Upper lobe of left lung (tissue), 6 donors: ENCODE data around the gene EHD2. TPM values are rescaled to one million over a fixed set of nuclear protein-coding genes. Genes with fewer than 3 reads are reported as not detected.

Experiments
- ATAC-seq, 2 donors: fragments of 200-7000 bp; cut with Tn5 transposase; one replicate each; pipeline ENCODE4 v1.9.1; 2022; ENCODE audit warnings: mild to moderate bottlenecking in 2 of 2, moderate library complexity in 2 of 2; ENCODE audit not compliant: low FRiP score in 2 of 2
- DNase-seq, 2 donors: peaks; one replicate each; pipeline ENCODE4 v3.0.0-alpha.2; 2019 to 2020
- H3K27ac ChIP-seq, 4 donors: fragments of 200-600 bp; sonication (generic); one replicate each; pipeline ENCODE4 v1.5.1; 2016 to 2019
- H3K27me3 ChIP-seq, 4 donors: fragments of 200-600 bp; sonication (generic); one replicate each; pipeline ENCODE4 v1.5.1; 2017 to 2019
- H3K36me3 ChIP-seq, 4 donors: fragments of 200-600 bp; sonication (generic); one replicate each; pipeline ENCODE4 v1.5.1; 2016 to 2019
- H3K4me1 ChIP-seq, 4 donors: fragments of 200-600 bp; sonication (generic); one replicate each; pipeline ENCODE4 v1.5.1; 2018 to 2019
- H3K4me3 ChIP-seq, 4 donors: fragments of 200-600 bp; sonication (generic); one replicate each; pipeline ENCODE4 v1.5.1; 2017 to 2019; ENCODE audit warnings: mild to moderate bottlenecking in 2 of 4, moderate library complexity in 1 of 4
- H3K9me3 ChIP-seq, 4 donors: fragments of 200-600 bp; sonication (generic); one replicate each; pipeline ENCODE4 v1.5.1; 2018 to 2019
- EP300 ChIP-seq, 4 donors: sonication (generic); formaldehyde crosslinking; IDR thresholded peaks; one replicate each; pipeline ENCODE4 v1.5.1; 2017; ENCODE audit warnings: antibody characterized with exemption in 4 of 4, control low read depth in 2 of 4
- POLR2A ChIP-seq, 4 donors: fragments of 450-650 bp; IDR thresholded peaks; one replicate each; pipeline ENCODE4 v1.5.1; 2016 to 2017; ENCODE audit warnings: antibody characterized with exemption in 4 of 4, mild to moderate bottlenecking in 2 of 4
- POLR2AphosphoS5 ChIP-seq, 2 donors: sonication (generic); formaldehyde crosslinking; IDR thresholded peaks; one replicate each; pipeline ENCODE4 v1.5.1; 2017; ENCODE audit warnings: antibody characterized with exemption in 2 of 2
- WGBS, 2 donors: methylation state at CpG; one replicate each; pipeline ENCODE4 v1.1.5; 2017 to 2018; 5-methylcytosine and 5-hydroxymethylcytosine counted together
- total RNA-seq, 6 donors: library from RNA; depleted of rRNA in 4 of 6; stranded (reverse); fragments of >200 nt in 4 of 6; gene quantifications; one replicate each; pipeline versions ENCODE4 v1.1.0 to v1.2.1, GENCODE V29; 2016 to 2021
- TF ChIP-seq, protein P1 (sequence below), 6 experiments: fragments of 450-650 bp in 4 of 6; fragments of 200-600 bp in 2 of 6; sonication (generic) in 2 of 6; IDR thresholded peaks; one replicate each; pipeline ENCODE4 v1.5.1; 2016 to 2019; ENCODE audit warnings: antibody characterized with exemption in 6 of 6
- donor health status: DM: no; HTN: no; CAD: no; lungs with moderate emphysema.
- donor health status: DM: no; HTN: yes; CAD: no; lungs with severe emphysema.

The EHD2 gene
- total RNA-seq, 6 donors from 2014 or later = 80.7 to 426 (median 181) TPM

DNA sequence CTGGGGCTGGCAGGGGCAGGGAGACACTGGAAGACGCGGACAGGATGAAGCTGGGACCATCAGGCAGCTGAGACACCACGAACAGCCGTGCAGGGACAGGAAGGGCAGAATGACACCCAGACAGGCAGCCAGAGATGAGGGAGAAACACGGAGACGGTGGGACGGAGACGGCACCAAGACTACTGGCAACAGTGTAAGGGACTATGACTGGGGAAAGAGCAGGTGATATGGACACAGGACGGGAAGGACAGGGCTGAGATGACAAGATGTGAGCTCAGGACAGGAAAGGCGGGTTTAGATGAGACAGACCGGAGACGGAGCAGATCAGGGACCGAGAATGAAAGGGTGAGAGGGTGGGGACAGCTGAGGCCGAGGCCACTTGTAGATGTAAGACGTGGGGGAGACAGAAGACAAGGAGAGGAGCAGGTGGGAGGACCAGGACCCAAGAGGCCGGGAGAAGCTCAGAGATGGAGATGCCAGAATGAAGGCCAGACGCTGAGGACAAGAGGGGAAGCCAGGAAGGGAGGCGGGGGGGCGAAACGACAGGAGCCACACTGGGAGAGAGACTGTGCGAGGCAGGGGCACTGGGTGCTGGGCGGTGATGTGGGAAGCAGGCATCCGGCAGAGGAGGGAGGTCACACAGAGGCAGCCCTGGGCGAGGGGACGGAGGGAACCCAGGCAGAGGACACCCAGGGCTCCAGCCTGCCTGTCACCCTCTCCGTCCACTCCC lies 17.5 kb upstream of the EHD2 start:
- no peaks in the 10 kb centered on the region for H3K9me3 ChIP-seq
- no peak overlapping the region for H3K4me3 ChIP-seq
- H3K27ac ChIP-seq = no peak overlapping the region
- no peak for ATAC-seq
- DNase-seq = peak in 1 of 2 donors; percentile 65
- WGBS, 2 donors = 91 to 94% methylated on average over 26 of the region's 26 CpGs
- no peaks in the 10 kb centered on the region for H3K27me3 ChIP-seq
- peaks cover 0 to 6% (median 0%) of the 10 kb centered on the region in 4 donors for H3K4me1 ChIP-seq
- TF ChIP-seq POLR2AphosphoS5 (IDR thresholded peaks at IDR 0.05) (no peak), POLR2A (IDR thresholded peaks at IDR 0.05) (no peak), EP300 (IDR thresholded peaks at IDR 0.05) (no peak)
- TF ChIP-seq, protein P1, sequence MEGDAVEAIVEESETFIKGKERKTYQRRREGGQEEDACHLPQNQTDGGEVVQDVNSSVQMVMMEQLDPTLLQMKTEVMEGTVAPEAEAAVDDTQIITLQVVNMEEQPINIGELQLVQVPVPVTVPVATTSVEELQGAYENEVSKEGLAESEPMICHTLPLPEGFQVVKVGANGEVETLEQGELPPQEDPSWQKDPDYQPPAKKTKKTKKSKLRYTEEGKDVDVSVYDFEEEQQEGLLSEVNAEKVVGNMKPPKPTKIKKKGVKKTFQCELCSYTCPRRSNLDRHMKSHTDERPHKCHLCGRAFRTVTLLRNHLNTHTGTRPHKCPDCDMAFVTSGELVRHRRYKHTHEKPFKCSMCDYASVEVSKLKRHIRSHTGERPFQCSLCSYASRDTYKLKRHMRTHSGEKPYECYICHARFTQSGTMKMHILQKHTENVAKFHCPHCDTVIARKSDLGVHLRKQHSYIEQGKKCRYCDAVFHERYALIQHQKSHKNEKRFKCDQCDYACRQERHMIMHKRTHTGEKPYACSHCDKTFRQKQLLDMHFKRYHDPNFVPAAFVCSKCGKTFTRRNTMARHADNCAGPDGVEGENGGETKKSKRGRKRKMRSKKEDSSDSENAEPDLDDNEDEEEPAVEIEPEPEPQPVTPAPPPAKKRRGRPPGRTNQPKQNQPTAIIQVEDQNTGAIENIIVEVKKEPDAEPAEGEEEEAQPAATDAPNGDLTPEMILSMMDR (IDR thresholded peaks at IDR 0.05) = no peak
- H3K36me3 ChIP-seq = peaks cover 6 to 69% (median 42%) of the 10 kb centered on the region in 4 donors

DNA sequence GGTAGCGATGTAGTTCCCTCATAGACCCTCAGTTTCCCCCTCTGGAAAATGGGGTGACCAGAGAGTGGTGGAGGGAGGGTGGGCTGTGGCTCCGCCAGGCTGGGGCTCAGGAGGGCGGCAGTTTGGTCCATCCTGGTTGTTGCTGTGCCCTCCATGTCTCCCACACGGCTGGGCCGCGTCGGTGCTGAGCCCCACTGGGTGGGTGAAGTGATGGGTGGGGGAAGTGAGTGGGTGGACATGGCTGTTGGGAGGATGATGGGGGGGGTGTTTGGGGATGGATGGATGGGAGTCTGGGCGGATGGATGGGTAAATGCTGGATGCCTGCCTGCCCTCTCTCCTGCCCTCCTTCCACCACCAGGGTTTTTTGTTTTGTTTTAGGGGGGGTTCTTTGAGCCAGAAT lies 16.6 kb upstream of the EHD2 start:
- no peak for ATAC-seq
- Histone ChIP-seq H3K9me3 (no peaks in the 10 kb centered on the region), H3K27me3 (no peaks in the 10 kb centered on the region), H3K27ac (no peak overlapping the region), H3K36me3 (peaks cover 10 to 72% (median 48%) of the 10 kb centered on the region in 4 donors), H3K4me1 (peaks cover 0 to 6% (median 0%) of the 10 kb centered on the region in 4 donors), H3K4me3 (no peak overlapping the region)
- WGBS, 2 donors = 86 to 95% methylated on average over 8 of the region's 8 CpGs
- TF ChIP-seq POLR2A (IDR thresholded peaks at IDR 0.05) (no peak), POLR2AphosphoS5 (IDR thresholded peaks at IDR 0.05) (no peak), EP300 (IDR thresholded peaks at IDR 0.05) (no peak)
- TF ChIP-seq, protein P1 (IDR thresholded peaks at IDR 0.05) = no peak
- DNase-seq = peak in 1 of 2 donors; percentile 73

DNA sequence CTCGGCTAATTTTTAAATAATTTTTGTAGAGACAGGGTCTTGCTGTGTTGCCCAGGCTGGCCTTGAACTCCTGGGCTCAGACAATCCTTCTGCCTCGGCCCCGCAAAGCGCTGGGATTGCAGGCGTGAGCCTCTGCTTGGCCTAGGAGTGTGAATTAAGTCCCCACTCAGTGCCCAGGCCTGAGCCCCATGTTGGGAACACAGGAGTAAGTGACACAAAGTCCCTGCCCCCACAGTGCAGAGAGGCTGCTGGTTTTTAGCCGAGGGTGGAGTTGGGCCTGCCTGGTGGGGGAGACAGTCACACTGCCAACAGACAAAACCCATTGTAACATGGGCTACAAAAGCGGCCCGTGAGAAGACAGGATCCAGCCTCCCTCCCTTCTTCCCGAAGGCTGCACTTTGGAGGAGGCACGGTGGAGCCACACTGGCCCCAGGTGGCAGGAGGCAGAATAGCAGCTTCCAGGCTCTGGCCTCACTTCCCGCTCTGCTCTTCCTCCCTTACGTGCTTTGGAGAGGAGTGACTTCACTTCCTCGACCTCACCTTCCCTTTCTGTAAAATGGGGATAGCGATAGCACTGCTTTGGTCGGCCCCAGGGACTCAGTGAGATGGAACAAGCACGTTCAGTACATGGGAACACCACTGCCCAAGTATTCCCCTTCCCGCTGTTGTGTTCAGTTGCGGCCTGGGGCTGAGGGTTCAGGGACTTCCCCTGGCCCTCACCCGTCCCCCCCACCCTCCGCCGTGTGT lies 15.2 kb upstream of the EHD2 start:
- peaks cover 20 to 76% (median 52%) of the 10 kb centered on the region in 4 donors for H3K36me3 ChIP-seq
- TF ChIP-seq POLR2AphosphoS5 (IDR thresholded peaks at IDR 0.05) = peak in 1 of 2 donors; percentile 46
- TF ChIP-seq, protein P1 (IDR thresholded peaks at IDR 0.05) = peak; percentile 94 to 98 (median 96)
- no peak for TF ChIP-seq POLR2A (IDR thresholded peaks at IDR 0.05)
- TF ChIP-seq EP300 (IDR thresholded peaks at IDR 0.05) = no peak
- H3K9me3 ChIP-seq = no peaks in the 10 kb centered on the region
- peak; percentile 77 to 82 for DNase-seq
- peak; percentile 87 to 93 for ATAC-seq
- H3K27ac ChIP-seq = peak overlapping the region in 3 of 4 donors; percentile 22 to 67 (median 44)
- H3K27me3 ChIP-seq = no peaks in the 10 kb centered on the region
- H3K4me3 ChIP-seq = no peak overlapping the region
- H3K4me1 ChIP-seq = peaks cover 0 to 6% (median 0%) of the 10 kb centered on the region in 4 donors
- WGBS, 2 donors = 50 to 58% methylated on average over 17 to 21 of the region's 21 CpGs

DNA sequence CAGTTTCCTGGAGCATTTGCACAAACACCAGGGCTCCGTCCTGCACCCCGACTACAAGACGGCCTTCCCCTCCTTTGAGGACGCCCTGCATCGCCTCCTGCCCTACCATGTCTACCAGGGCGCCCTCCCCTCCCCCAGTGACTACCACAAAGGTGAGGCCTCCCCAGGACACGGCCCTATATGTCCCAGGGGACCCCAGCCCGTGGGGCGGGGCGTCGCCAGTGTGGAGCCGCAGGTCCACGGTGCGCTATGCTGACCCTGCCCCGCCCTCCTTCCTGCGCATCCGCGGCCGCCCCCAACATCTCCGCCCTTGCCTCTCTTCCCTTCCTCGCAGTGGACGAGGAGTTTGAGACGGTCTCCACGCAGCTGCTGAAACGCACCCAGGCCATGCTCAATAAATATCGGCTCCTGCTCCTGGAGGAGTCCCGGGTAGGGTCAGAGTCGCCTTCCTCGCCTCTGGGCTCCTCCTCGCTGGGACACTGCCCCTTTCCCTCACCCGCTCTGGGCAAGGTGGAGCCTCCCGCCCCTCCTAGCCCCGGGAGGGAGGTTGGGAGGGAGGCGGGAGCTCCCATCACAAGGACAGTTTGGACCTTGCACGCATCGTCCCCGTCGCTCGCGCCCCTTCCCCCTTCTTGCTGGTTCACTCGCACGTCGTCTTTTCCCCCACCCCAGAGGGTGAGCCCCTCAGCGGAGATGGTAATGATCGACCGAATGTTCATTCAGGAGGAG lies 14.4 kb upstream of the EHD2 start:
- Histone ChIP-seq H3K36me3 (peaks cover 20 to 76% (median 53%) of the 10 kb centered on the region in 4 donors), H3K4me3 (no peak overlapping the region), H3K27me3 (no peaks in the 10 kb centered on the region), H3K27ac (peak overlapping the region in 1 of 4 donors; percentile 44), H3K9me3 (no peaks in the 10 kb centered on the region), H3K4me1 (peaks cover 0 to 6% (median 0%) of the 10 kb centered on the region in 4 donors)
- DNase-seq (peak in 1 of 2 donors; percentile 80), ATAC-seq (no peak)
- TF ChIP-seq, protein P1 (IDR thresholded peaks at IDR 0.05) = no peak
- TF ChIP-seq POLR2A (IDR thresholded peaks at IDR 0.05) = no peak
- TF ChIP-seq EP300 (IDR thresholded peaks at IDR 0.05) = no peak
- TF ChIP-seq POLR2AphosphoS5 (IDR thresholded peaks at IDR 0.05) = no peak
- 94 to 95% methylated on average over 45 to 46 of the region's 46 CpGs for WGBS, 2 donors
